ENCODE results near the gene CEP55.

DNA sequence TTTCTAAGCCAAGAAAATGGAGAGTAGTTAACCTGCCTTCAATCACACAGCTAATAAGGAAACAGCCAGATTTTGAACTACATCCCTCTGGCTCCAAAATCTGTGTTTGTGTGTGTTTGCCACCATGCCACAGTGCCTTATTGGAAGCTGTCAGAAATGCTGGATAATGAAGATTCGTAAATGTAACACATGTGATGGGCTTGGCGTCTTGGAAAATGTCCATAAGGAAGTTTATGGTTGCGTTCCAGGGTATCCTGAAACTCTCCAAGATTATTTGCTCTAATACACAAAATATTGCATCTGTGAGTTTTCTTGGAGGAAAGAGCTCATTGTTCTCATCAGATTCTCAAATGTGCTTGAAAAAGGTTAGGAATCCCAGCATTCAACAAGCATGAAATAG, 36.9 kb upstream of the CEP55 start:
- TF ChIP-seq, protein P1, sequence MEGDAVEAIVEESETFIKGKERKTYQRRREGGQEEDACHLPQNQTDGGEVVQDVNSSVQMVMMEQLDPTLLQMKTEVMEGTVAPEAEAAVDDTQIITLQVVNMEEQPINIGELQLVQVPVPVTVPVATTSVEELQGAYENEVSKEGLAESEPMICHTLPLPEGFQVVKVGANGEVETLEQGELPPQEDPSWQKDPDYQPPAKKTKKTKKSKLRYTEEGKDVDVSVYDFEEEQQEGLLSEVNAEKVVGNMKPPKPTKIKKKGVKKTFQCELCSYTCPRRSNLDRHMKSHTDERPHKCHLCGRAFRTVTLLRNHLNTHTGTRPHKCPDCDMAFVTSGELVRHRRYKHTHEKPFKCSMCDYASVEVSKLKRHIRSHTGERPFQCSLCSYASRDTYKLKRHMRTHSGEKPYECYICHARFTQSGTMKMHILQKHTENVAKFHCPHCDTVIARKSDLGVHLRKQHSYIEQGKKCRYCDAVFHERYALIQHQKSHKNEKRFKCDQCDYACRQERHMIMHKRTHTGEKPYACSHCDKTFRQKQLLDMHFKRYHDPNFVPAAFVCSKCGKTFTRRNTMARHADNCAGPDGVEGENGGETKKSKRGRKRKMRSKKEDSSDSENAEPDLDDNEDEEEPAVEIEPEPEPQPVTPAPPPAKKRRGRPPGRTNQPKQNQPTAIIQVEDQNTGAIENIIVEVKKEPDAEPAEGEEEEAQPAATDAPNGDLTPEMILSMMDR (conservative IDR thresholded peaks at IDR 0.05) = no peak
- no peak for TF ChIP-seq ZFX (IDR thresholded peaks at IDR 0.05)
